ENCODE measurements around the gene PDK1. TPM values are rescaled to one million over a fixed set of nuclear protein-coding genes. Genes with fewer than 3 reads are reported as not detected.

The PDK1 gene
- total RNA-seq, 4 donors from 2014 or later = 7.0 to 13.5 (median 11.4) TPM

GRCh38 chr2:172552547-172553291 is 3.2 kb upstream of the PDK1 start:
- H3K36me3 ChIP-seq = no peaks in the 10 kb centered on the region
- no peaks in the 10 kb centered on the region for H3K9me3 ChIP-seq
- H3K27me3 ChIP-seq = no peaks in the 10 kb centered on the region
- intact Hi-C loops (cut with DNase I) = no loop called here
- peaks cover 7 to 11% of the 10 kb centered on the region in 2 donors for H3K4me1 ChIP-seq
- TF ChIP-seq CTCF (IDR thresholded peaks at IDR 0.05) (no peak), POLR2A (IDR thresholded peaks at IDR 0.05) (no peak)
- H3K27ac ChIP-seq = no peak overlapping the region
- H3K4me3 ChIP-seq (replicated peaks in 1 of 3) = no peak overlapping the region
- WGBS, 2 donors = 88 to 91% methylated on average over 4 of the region's 4 CpGs
- DNase-seq = no peak

- Histone ChIP-seq H3K4me3 (replicated peaks in 1 of 3) (peak overlapping the region in 1 of 3 donors; percentile 84), H3K36me3 (no peaks in the 10 kb centered on the region), H3K9me3 (no peaks in the 10 kb centered on the region), H3K27ac (peak overlapping the region in 2 of 3 donors; percentile 66 to 91), H3K27me3 (no peaks in the 10 kb centered on the region), H3K4me1 (peaks cover 7 to 11% of the 10 kb centered on the region in 2 donors)
- 55 to 63% methylated on average over 18 of the region's 18 CpGs for WGBS, 2 donors
- TF ChIP-seq POLR2A (IDR thresholded peaks at IDR 0.05) (no peak), CTCF (IDR thresholded peaks at IDR 0.05) (no peak)
- intact Hi-C loops (cut with DNase I) = no loop called here
- DNase-seq = peak in 1 of 2 donors; percentile 4
Observed at GRCh38 chr2:172554352-172555271, 1.3 kb upstream of the PDK1 start.

GRCh38 chr2:172555272-172555521 is 693 bp upstream of the PDK1 start:
- Histone ChIP-seq H3K27me3 (no peaks in the 10 kb centered on the region), H3K36me3 (no peaks in the 10 kb centered on the region), H3K4me3 (replicated peaks in 1 of 3) (peak overlapping the region; percentile 76 to 84 (median 77)), H3K4me1 (peaks cover 7 to 11% of the 10 kb centered on the region in 2 donors), H3K9me3 (no peaks in the 10 kb centered on the region), H3K27ac (peak overlapping the region; percentile 66 to 91 (median 78))
- TF ChIP-seq CTCF (IDR thresholded peaks at IDR 0.05) (no peak), POLR2A (IDR thresholded peaks at IDR 0.05) (no peak)
- WGBS, 2 donors = 7 to 16% methylated on average over 8 of the region's 8 CpGs
- DNase-seq = no peak
- intact Hi-C loops (cut with DNase I) = no loop called here

- H3K36me3 ChIP-seq = no peaks in the 10 kb centered on the region
- peak overlapping the region; percentile 40 to 91 (median 81) for H3K27ac ChIP-seq
- H3K9me3 ChIP-seq = no peaks in the 10 kb centered on the region
- peaks cover 7 to 11% of the 10 kb centered on the region in 2 donors for H3K4me1 ChIP-seq
- WGBS, 2 donors = 6% methylated on average over 9 to 12 of the region's 52 CpGs
- DNase-seq = peak; percentile 59 to 60
- no peaks in the 10 kb centered on the region for H3K27me3 ChIP-seq
- intact Hi-C loops (cut with DNase I) = no loop called here
- H3K4me3 ChIP-seq (replicated peaks in 1 of 3) = peak overlapping the region; percentile 16 to 84 (median 77)
- no peak for TF ChIP-seq CTCF (IDR thresholded peaks at IDR 0.05)
- TF ChIP-seq POLR2A (IDR thresholded peaks at IDR 0.05) = no peak
Observed at GRCh38 chr2:172556284-172557033, 569 bp downstream of the PDK1 start.

Measured in thyroid gland (tissue), 4 donors.